K562 (cell line): ENCODE data around the gene NTM. TPM values are rescaled to one million over a fixed set of nuclear protein-coding genes. Genes with fewer than 3 reads are reported as not detected.

Experiments
- ATAC-seq: fragments of 200-7000 bp; cut with Tn5 transposase; 3 replicates; pipeline ENCODE4 v1.9.1; 2020; ENCODE audit warnings: moderate library complexity
- BruUV-seq: library from RNA; stranded (reverse); fragments of 400-500 nt; replicated peaks from 2 replicates; lab custom pipeline; 2021; lab: Mats Ljungman, UMichigan
- CTCF ChIA-PET: fragments of 300-600 bp; formaldehyde crosslinking; extraction: SDS; loops from one replicate; lab custom pipeline; 2021; ENCODE audit warnings: low intra/inter-chr PET ratio; lab: Yijun Ruan, JAX
- POLR2A ChIA-PET: fragments of 300-600, 350-650 bp; sonication (Branson Sonifier 250); formaldehyde crosslinking; extraction: SDS; loops from one replicate; lab custom pipeline; 2021; ENCODE audit warnings: antibody characterized with exemption, inconsistent platforms; lab: Yijun Ruan, JAX
- DNase-seq, 4 experiments: peaks; one replicate each; pipeline versions ENCODE4 v3.0.0 to v3.0.0-alpha.2; 2011 to 2018; ENCODE audit warnings: low spot score in 3 of 4, mixed read lengths in 3 of 4; ENCODE audit errors: extremely low read depth in 1 of 4
- FAIRE-seq: peaks from 2 replicates; lab custom pipeline; 2011; peaks lifted over from hg19 to GRCh38; lab: Jason Lieb, UNC
- H2AFZ ChIP-seq: 2 replicates; pipeline ENCODE4 v1.6.0; 2011; ENCODE audit warnings: low read depth, low read length, control low read depth, inconsistent platforms
- H3K27ac ChIP-seq: fragments of 200-600 bp; 3 replicates; pipeline ENCODE4 v1.8.0; 2011; ENCODE audit warnings: low read depth, mild to moderate bottlenecking, control low read depth, inconsistent platforms, low read length, moderate library complexity, mixed read lengths; ENCODE audit errors: extremely low read depth
- H3K27me3 ChIP-seq, 2 experiments: fragments of 300-600 bp in 1 of 2; 2 replicates in 1 of 2; 3 replicates in 1 of 2; pipeline versions ENCODE4 v1.6.0 to v1.8.0; 2011; ENCODE audit warnings: inconsistent platforms in 2 of 2, low read length in 2 of 2, mild to moderate bottlenecking in 1 of 2, mixed read lengths in 1 of 2, moderate library complexity in 1 of 2; ENCODE audit not compliant: control insufficient read depth in 2 of 2, insufficient read depth in 2 of 2
- H3K36me3 ChIP-seq: fragments of 300-600 bp; 3 replicates; pipeline ENCODE4 v1.8.0; 2011; ENCODE audit warnings: mild to moderate bottlenecking, low read length, inconsistent platforms; ENCODE audit not compliant: control insufficient read depth, insufficient read depth
- H3K4me1 ChIP-seq, 2 experiments: fragments of 200-600 bp in 1 of 2; replicated peaks in 1 of 2; 2 replicates in 1 of 2; 3 replicates in 1 of 2; pipeline versions ENCODE4 v1.5.1 to v1.8.0; 2011; ENCODE audit warnings: inconsistent platforms in 2 of 2, low read length in 2 of 2, mild to moderate bottlenecking in 1 of 2, mixed read lengths in 1 of 2, moderate library complexity in 1 of 2; ENCODE audit not compliant: control insufficient read depth in 2 of 2, insufficient read depth in 2 of 2
- H3K4me2 ChIP-seq: 2 replicates; pipeline ENCODE4 v1.6.1; 2011; ENCODE audit warnings: low read length, control low read depth, inconsistent platforms, mixed read lengths; ENCODE audit not compliant: insufficient read depth
- H3K4me3 ChIP-seq: fragments of 200-600 bp; sonication (generic), shearing (Covaris generic); 2 replicates; pipeline ENCODE4 v1.5.1; 2016; ENCODE audit warnings: control low read depth, inconsistent platforms
- H3K79me2 ChIP-seq: fragments of 200-600 bp; 3 replicates; pipeline ENCODE4 v1.8.0; 2011; ENCODE audit warnings: low read length, inconsistent platforms; ENCODE audit not compliant: control insufficient read depth, insufficient read depth
- H3K9ac ChIP-seq, 2 experiments: 2 replicates each; pipeline versions ENCODE4 v1.6.0 to v1.6.1; 2011; ENCODE audit warnings: low read depth in 2 of 2, low read length in 2 of 2, control low read depth in 1 of 2, inconsistent platforms in 1 of 2, mild to moderate bottlenecking in 1 of 2, mixed read lengths in 1 of 2; ENCODE audit not compliant: insufficient read depth in 1 of 2
- H3K9me1 ChIP-seq: one replicate; pipeline ENCODE4 v1.6.0; 2011; ENCODE audit warnings: inconsistent platforms, mild to moderate bottlenecking, low read length, moderate library complexity; ENCODE audit not compliant: control insufficient read depth, insufficient read depth
- H3K9me3 ChIP-seq: replicated peaks from 2 replicates; pipeline ENCODE4 v1.5.1; 2011; ENCODE audit warnings: low read depth, low read length, inconsistent platforms; ENCODE audit not compliant: control insufficient read depth, insufficient read depth
- H4K20me1 ChIP-seq: replicated peaks from 2 replicates; pipeline ENCODE4 v1.6.1; 2011; ENCODE audit warnings: low read length, inconsistent platforms, mixed read lengths; ENCODE audit not compliant: control insufficient read depth, insufficient read depth
- ARID2 ChIP-seq: fragments of 450-650 bp; IDR thresholded peaks from 2 replicates; pipeline ENCODE4 v1.6.1; 2017; ENCODE audit warnings: antibody characterized with exemption, mild to moderate bottlenecking
- ATF1 ChIP-seq, 2 experiments: fragments of 450-650 bp in 1 of 2; IDR thresholded peaks; 2 replicates each; pipeline ENCODE4 v1.6.1; 2016; ENCODE audit warnings: missing compliant biosample characterization in 1 of 2, missing genetic modification characterization in 1 of 2
- BDP1 ChIP-seq: IDR thresholded peaks from 3 replicates; pipeline ENCODE4 v1.6.1; 2011; ENCODE audit not compliant: insufficient read length, insufficient read depth
- CHD2 ChIP-seq: IDR thresholded peaks from 2 replicates; pipeline ENCODE4 v1.6.1; 2011; ENCODE audit warnings: low read depth, low read length
- DIDO1 ChIP-seq: fragments of 450-650 bp; IDR thresholded peaks from 2 replicates; pipeline ENCODE4 v1.6.1; 2016; ENCODE audit warnings: low read depth, missing biosample characterization, missing genetic modification characterization
- GTF2A2 ChIP-seq: IDR thresholded peaks from 2 replicates; pipeline ENCODE4 v1.6.1; 2016; ENCODE audit warnings: mild to moderate bottlenecking, missing genetic modification characterization, missing compliant biosample characterization
- KAT8 ChIP-seq: fragments of 450-650 bp; IDR thresholded peaks from 2 replicates; pipeline ENCODE4 v1.6.1; 2016; ENCODE audit warnings: low read depth, mild to moderate bottlenecking
- MECOM ChIP-seq: fragments of 250-450 bp; sonication (Bioruptor Pico); IDR thresholded peaks from 2 replicates; pipeline ENCODE4 v1.8.0; 2022; ENCODE audit warnings: inconsistent platforms
- NCOA2 ChIP-seq, 2 experiments: fragments of 450-650 bp; IDR thresholded peaks; 2 replicates each; pipeline ENCODE4 v1.6.1; 2018; ENCODE audit warnings: mild to moderate bottlenecking in 2 of 2, moderate library complexity in 1 of 2; ENCODE audit not compliant: partially characterized antibody in 2 of 2
- POLR2H ChIP-seq: IDR thresholded peaks from 2 replicates; pipeline ENCODE4 v1.6.1; 2016; ENCODE audit warnings: missing genetic modification characterization, low read depth, mild to moderate bottlenecking, control low read depth, missing compliant biosample characterization, moderate library complexity
- PRDM10 ChIP-seq: fragments of 450-650 bp; IDR thresholded peaks from 2 replicates; pipeline ENCODE4 v1.6.1; 2018; ENCODE audit not compliant: partially characterized antibody
- RNF219 ChIP-seq: fragments of 250-450 bp; sonication (Bioruptor Pico); IDR thresholded peaks from 2 replicates; pipeline ENCODE4 v1.5.0; 2022; ENCODE audit warnings: mild to moderate bottlenecking
- SETDB1 ChIP-seq: IDR thresholded peaks from one replicate; pipeline ENCODE4 v1.6.1; 2012; ENCODE audit warnings: low read length, control low read depth, inconsistent platforms
- SMARCC2 ChIP-seq: fragments of 450-650 bp; IDR thresholded peaks from 2 replicates; pipeline ENCODE4 v1.6.1; 2017; ENCODE audit warnings: antibody characterized with exemption, moderate library complexity, mild to moderate bottlenecking, low read depth
- XRCC3 ChIP-seq: fragments of 450-650 bp; IDR thresholded peaks from 2 replicates; pipeline ENCODE4 v1.6.1; 2017; ENCODE audit warnings: mild to moderate bottlenecking, moderate library complexity
- ZFP36 ChIP-seq: fragments of 150-350 bp; IDR thresholded peaks from 2 replicates; pipeline ENCODE4 v1.6.1; 2018; ENCODE audit warnings: low read length, low read depth; ENCODE audit not compliant: partially characterized antibody
- ZNF408 ChIP-seq: fragments of 250-450 bp; sonication (Bioruptor Pico); IDR thresholded peaks from 2 replicates; pipeline ENCODE4 v1.4.0; 2020; ENCODE audit warnings: low read depth, mild to moderate bottlenecking, moderate library complexity
- ZNF76 ChIP-seq: fragments of 250-450 bp; sonication (Bioruptor Pico); IDR thresholded peaks from 2 replicates; pipeline ENCODE4 v1.4.0; 2020; ENCODE audit warnings: mild to moderate bottlenecking, moderate library complexity, borderline replicate concordance
- WGBS: fragments of 100-300 bp; shearing (Covaris generic); methylation state at CpG from one replicate; pipeline ENCODE4 v1.1.6; 2016; ENCODE audit warnings: low coverage, mixed read lengths; ENCODE audit not compliant: insufficient coverage; ENCODE audit errors: missing lambda C conversion rate; 5-methylcytosine and 5-hydroxymethylcytosine counted together
- in situ Hi-C: fragments of 300-500 bp; cut with MboI; formaldehyde crosslinking; loops from 4 replicates; pipeline ENCODE4 v1.15.0; 2018; ENCODE audit warnings: inconsistent platforms, mixed read lengths
- intact Hi-C: fragments of 100-400 bp; cut with micrococcal nuclease; formaldehyde crosslinking; loops from 2 replicates; pipeline ENCODE4 v1.14.2; 2022
- polyA plus RNA-seq, 8 experiments: library from polyadenylated mRNA; depleted of rRNA in 4 of 8; stranded (reverse) in 5 of 8; unstranded in 3 of 8; fragments of >200 nt; fragmentation: Nextera tagmentation in 2 of 8; fragmentation: Illumina TruSeq in 1 of 8; extraction: Ambion mirVana in 2 of 8; extraction: Trizol in 1 of 8; gene quantifications; 2 replicates each; pipeline versions ENCODE4 v1.2.1 to v1.2.3, GENCODE V29; 2011 to 2014; ENCODE audit warnings: inconsistent platforms in 1 of 8, missing spikeins in 1 of 8
- total RNA-seq, 7 experiments: library from RNA; depleted of rRNA in 6 of 7; stranded (reverse); fragments of >200 nt in 6 of 7; fragmentation: Illumina TruSeq in 2 of 7; extraction: Trizol in 2 of 7; gene quantifications; 2 replicates each; pipeline versions ENCODE4 v1.2.1 to v1.2.3, GENCODE V29; 2011 to 2021; ENCODE audit warnings: low replicate concordance in 1 of 7

Gene NTM
- total and polyA plus RNA-seq, 9 of the 15 experiments (the other 6 are each of a cell fraction or from before 2014, with no cell fraction given) = not detected

GRCh38 chr11:131750692-131751091 is 380.3 kb downstream of the NTM start:
- TF ChIP-seq DIDO1 (tag) (no peak), BDP1 (no peak), SMARCC2 (no peak), ZNF76 (CRISPR knock-in tag) (no peak), ARID2 (no peak), XRCC3 (no peak), ZNF408 (no peak), GTF2A2 (tag) (no peak), PRDM10 (no peak), SETDB1 (no peak), CHD2 (no peak), KAT8 (no peak), RNF219 (CRISPR knock-in tag) (no peak), NCOA2 (IDR thresholded peaks at IDR 0.05; ENCODE audit: partially characterized antibody in 2 of 2) (no peak), ATF1 (CRISPR knock-in tag; IDR thresholded peaks at IDR 0.05) (no peak), ATF1 (tag; IDR thresholded peaks at IDR 0.05) (no peak), ZFP36 (no peak), POLR2H (tag) (no peak), MECOM (CRISPR knock-in tag) (no peak)
- H3K4me3 ChIP-seq = no peak overlapping the region
- no peaks in the 10 kb centered on the region for H3K79me2 ChIP-seq
- H3K4me2 ChIP-seq = no peak overlapping the region
- in situ Hi-C loops (no loop called here), intact Hi-C loops (no loop called here)
- H2AFZ ChIP-seq = no peak overlapping the region
- no peaks in the 10 kb centered on the region for H3K4me1 ChIP-seq
- ChIA-PET POLR2A (no interaction called here), CTCF (no interaction called here)
- FAIRE-seq = no peak
- no peak for ATAC-seq
- H4K20me1 ChIP-seq = no peaks in the 10 kb centered on the region
- no TSS peak for BruUV-seq
- H3K27ac ChIP-seq = no peak overlapping the region
- DNase-seq = no peak
- H3K36me3 ChIP-seq = no peaks in the 10 kb centered on the region
- no peak overlapping the region for H3K9ac ChIP-seq
- no peaks in the 10 kb centered on the region for H3K27me3 ChIP-seq
- no peaks in the 10 kb centered on the region for H3K9me1 ChIP-seq
- no peaks in the 10 kb centered on the region for H3K9me3 ChIP-seq
- WGBS = 0% methylated on average over 3 of the region's 5 CpGs
